Progenitor cell of endocrine pancreas (in vitro differentiated cells): Measurements from ENCODE around the gene SP100. TPM values are rescaled to one million over a fixed set of nuclear protein-coding genes. Genes with fewer than 3 reads are reported as not detected.
"Not testable (repeated sequence)": the region's sequence is repeated elsewhere in the genome, so short reads cannot be mapped to it uniquely, and the experiment has no call there.

Source experiments
- DNase-seq: peaks from one replicate; pipeline ENCODE4 v3.0.0; 2021; ENCODE audit warnings: low spot score; ENCODE audit not compliant: unreplicated experiment
- H3K27ac Mint-ChIP-seq: 2 replicates; pipeline ENCODE4 v1.8.0; 2021; ENCODE audit warnings: mild to moderate bottlenecking, moderate library complexity, mixed read lengths
- H3K27me3 Mint-ChIP-seq: 2 replicates; pipeline ENCODE4 v1.8.0; 2021; ENCODE audit warnings: mixed read lengths
- H3K36me3 Mint-ChIP-seq: 2 replicates; pipeline ENCODE4 v1.8.0; 2022; ENCODE audit warnings: mixed read lengths; ENCODE audit not compliant: insufficient read depth
- H3K4me1 Mint-ChIP-seq: 2 replicates; pipeline ENCODE4 v1.8.0; 2021; ENCODE audit warnings: low read depth, mixed read lengths
- H3K4me3 Mint-ChIP-seq: 2 replicates; pipeline ENCODE4 v1.8.0; 2021; ENCODE audit warnings: low read depth, mild to moderate bottlenecking, moderate library complexity, mixed read lengths
- H3K9me3 Mint-ChIP-seq: 2 replicates; pipeline ENCODE4 v1.8.0; 2021; ENCODE audit warnings: low read depth, mixed read lengths
- CTCF ChIP-seq: fragments of 200-600 bp; sonication (generic); IDR thresholded peaks from one replicate; pipeline ENCODE4 v1.5.0; 2021; ENCODE audit warnings: antibody characterized with exemption, mild to moderate bottlenecking; ENCODE audit not compliant: unreplicated experiment
- long read RNA-seq: library from polyadenylated mRNA; unstranded; transcript quantifications from one replicate; pipeline ENCODE4 v2.0.0, GENCODE V29; 2020
- total RNA-seq: library from RNA; stranded (reverse); gene quantifications from 2 replicates; pipeline ENCODE4 v1.2.1, GENCODE V29; 2021

The SP100 gene
- 2.3 and 4.1 TPM in 2 replicates for total RNA-seq
- long read RNA-seq, partial matches to known transcripts = 2 of 6 reads
- long read RNA-seq, other reads (novel, unspliced or antisense) = 3 of 6 reads

- no peak within 1 kb of the TSS for H3K4me3 Mint-ChIP-seq
- peaks cover 3% of the 10 kb centered on the region for H3K4me1 Mint-ChIP-seq
- DNase-seq = no peak
Observed at GRCh38 chr2:230416061-230416721, at the start of gene SP100. Gene SP100, plus strand, starts transcription at chr2:230416201. Its CDS starts 96 bp downstream, at chr2:230416297.

GRCh38 chr2:230382108-230382507, 33.9 kb upstream of the SP100 start:
- Mint-ChIP-seq H3K4me1 (no peaks in the 10 kb centered on the region), H3K9me3 (no peaks in the 10 kb centered on the region), H3K36me3 (no peaks in the 10 kb centered on the region), H3K27ac (no peak overlapping the region), H3K4me3 (no peak overlapping the region), H3K27me3 (no peaks in the 10 kb centered on the region)
- DNase-seq = no peak
- TF ChIP-seq CTCF = no peak

More at GRCh38 chr2:230416061-230416721, at the start of gene SP100:
- Mint-ChIP-seq H3K27ac (no peak within 1 kb of the TSS), H3K36me3 (no peaks in the 10 kb centered on the region), H3K27me3 (peaks cover 37% of the 10 kb centered on the region), H3K9me3 (no peaks in the 10 kb centered on the region)
- TF ChIP-seq CTCF = no peak

- TF ChIP-seq CTCF = no peak
- no peak overlapping the region for H3K4me3 Mint-ChIP-seq
- H3K27ac Mint-ChIP-seq = no peak overlapping the region
- DNase-seq = no peak
- H3K27me3 Mint-ChIP-seq = no peaks in the 10 kb centered on the region
- H3K36me3 Mint-ChIP-seq = no peaks in the 10 kb centered on the region
- no peaks in the 10 kb centered on the region for H3K4me1 Mint-ChIP-seq
- H3K9me3 Mint-ChIP-seq = no peaks in the 10 kb centered on the region
Observed at GRCh38 chr2:230383453-230383852, 32.5 kb upstream of the SP100 start.

GRCh38 chr2:230384986-230385385, 31.0 kb upstream of the SP100 start:
- Mint-ChIP-seq H3K4me1 (no peaks in the 10 kb centered on the region), H3K4me3 (no peak overlapping the region), H3K27ac (no peak overlapping the region), H3K36me3 (no peaks in the 10 kb centered on the region), H3K27me3 (no peaks in the 10 kb centered on the region), H3K9me3 (no peaks in the 10 kb centered on the region)
- no peak for TF ChIP-seq CTCF
- no peak for DNase-seq

- DNase-seq = no peak
- no peak for TF ChIP-seq CTCF
- H3K4me3 Mint-ChIP-seq = no peak overlapping the region
- no peaks in the 10 kb centered on the region for H3K36me3 Mint-ChIP-seq
- H3K27ac Mint-ChIP-seq = no peak overlapping the region
- H3K27me3 Mint-ChIP-seq = peaks cover 2% of the 10 kb centered on the region
- H3K9me3 Mint-ChIP-seq = peaks cover 8% of the 10 kb centered on the region
- peaks cover 4% of the 10 kb centered on the region for H3K4me1 Mint-ChIP-seq
Observed at GRCh38 chr2:230394301-230394700, 21.7 kb upstream of the SP100 start.

GRCh38 chr2:230398698-230399097, 17.3 kb upstream of the SP100 start:
- H3K27me3 Mint-ChIP-seq, H3K9me3 Mint-ChIP-seq, H3K36me3 Mint-ChIP-seq, H3K4me3 Mint-ChIP-seq, H3K27ac Mint-ChIP-seq, H3K4me1 Mint-ChIP-seq, DNase-seq: not testable (repeated sequence)
